Effector CD4-positive, alpha-beta T cell (primary cell): Measurements from ENCODE around the gene CCT7.

Source experiments
- DNase-seq: peaks from one replicate; pipeline ENCODE4 v3.0.0-alpha.2; 2020

Gene CCT7

DNA sequence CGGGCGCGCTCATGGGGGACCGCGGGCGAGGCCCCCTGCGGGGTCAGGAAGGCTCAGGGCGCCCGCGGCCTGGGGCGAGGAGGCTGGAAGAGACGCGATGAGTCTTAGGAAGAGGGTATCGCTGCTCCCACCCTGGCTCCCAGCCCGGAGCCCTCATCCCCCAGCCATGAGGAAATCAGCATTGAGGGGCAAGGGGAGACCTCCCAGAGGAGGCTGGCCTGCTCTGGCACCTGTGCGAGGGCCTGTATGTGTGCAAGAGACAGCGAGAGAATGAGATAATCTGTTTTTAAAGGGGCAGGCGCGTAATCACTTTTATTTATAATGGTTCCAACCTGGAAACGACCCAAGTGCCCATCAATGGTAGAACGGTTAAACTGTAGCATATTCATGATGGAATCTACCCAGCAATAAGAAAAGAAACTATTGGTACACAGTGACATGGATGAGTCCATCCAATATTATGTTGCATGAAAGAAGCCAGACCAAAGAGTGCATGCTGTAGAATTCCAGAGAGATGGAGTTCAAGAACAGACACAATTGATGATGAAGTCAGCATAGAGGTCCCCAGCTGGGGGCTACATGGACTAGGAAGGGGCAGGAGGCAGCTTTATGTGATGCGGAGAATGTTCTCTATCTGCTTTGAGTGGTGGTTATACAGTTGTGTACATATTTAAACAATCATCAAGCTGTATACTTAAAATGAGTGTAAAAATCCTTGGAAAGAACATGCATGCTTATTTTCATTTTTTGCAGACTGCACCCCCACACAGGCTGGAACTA lies 35.8 kb downstream of the CCT7 start:
- no peak for DNase-seq

GRCh38 chr2:73272270-73272669 lies 38.2 kb downstream of the CCT7 start:
- DNase-seq = no peak

DNA sequence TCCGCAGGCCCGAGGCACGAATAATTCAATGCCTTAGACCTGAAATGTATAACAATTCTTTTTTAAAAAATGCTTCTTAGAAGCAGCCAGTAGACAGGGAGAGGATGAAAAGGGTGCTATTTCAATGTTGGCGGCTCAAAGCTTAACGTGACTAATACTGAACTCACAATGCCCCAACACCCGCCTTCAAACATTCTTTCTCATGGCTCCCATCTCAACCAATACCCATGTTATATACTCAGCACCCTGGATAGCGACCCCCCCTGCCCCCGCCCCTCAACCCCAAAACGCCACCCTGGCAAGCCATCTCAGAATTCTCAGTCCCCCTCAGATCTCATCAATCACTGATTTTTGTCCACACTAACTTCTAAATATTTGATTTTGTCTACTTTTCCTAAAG lies 45.7 kb downstream of the CCT7 start:
- no peak for DNase-seq

- DNase-seq = no peak
Measured at GRCh38 chr2:73281244-73281643, 47.1 kb downstream of the CCT7 start.

DNA sequence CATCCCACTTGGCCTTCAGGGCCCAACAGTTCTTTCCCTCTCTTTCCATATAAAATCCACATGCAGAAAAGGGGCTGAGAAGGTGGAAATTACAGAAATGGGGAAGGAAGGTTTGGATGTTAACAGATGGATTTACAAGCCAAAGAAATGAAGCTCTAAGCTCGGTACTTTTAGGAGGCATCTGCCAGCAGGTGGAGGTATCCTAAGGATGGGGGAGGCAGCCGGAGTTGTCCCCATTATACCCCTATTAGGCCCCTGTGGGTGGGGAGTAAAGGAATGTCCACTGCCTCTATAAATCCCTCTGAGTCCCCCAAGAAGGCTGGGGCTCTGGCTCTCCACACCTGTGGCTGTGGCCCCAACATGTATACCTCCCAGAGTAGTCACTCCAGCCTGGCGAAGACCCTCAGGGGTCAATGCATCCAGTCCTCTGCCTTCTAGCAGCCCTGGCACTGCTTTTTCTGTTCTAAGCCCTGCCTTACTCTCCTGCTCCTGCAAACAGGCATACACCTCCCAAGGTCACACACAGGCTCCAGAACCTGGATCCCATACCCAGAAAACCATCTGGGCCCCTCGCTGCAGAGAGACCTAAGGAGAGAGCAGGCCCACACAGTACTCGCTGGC lies 48.9 kb downstream of the CCT7 start:
- DNase-seq = no peak

DNA sequence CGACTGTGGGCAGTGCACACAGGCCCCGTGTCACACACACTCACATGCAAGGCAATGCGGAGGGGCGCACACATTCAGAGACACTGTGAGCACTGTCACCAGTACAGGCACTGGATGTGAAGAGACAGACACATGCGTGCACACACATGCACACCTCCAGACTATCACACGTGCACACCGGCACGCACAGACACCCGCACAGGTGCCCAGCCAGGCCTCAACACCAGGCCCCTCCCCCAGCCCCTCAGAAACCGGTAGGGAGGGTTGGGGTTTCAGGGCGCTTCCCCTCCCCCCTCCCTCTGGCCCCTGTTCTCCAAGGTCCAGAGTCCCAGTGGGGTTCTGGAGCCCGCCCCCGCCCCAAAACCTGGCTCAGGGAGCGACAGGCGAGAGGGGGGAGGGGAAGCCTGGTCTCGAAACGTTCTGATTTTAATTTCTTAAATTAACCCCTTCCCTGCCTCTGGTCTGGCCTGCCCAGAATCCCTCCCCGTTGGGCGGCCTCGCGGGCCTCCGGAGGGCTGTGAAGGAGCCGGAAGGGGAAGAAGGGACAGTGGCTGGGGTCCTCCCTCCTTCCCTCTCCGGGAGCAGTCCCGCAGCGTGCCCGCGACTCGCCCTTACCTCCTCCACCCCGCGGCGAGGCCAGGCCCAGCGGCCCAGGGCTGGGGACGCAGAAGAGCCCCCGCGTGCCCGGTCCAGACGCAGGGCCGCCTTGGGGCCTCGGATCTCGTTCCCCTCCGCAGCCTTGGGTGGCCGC lies 49.6 kb downstream of the CCT7 start:
- no peak for DNase-seq

GRCh38 chr2:73284296-73285158 lies 50.4 kb downstream of the CCT7 start, which contains the start of gene FBXO41:
FBXO41 (minus strand) TSS chr2:73284478; CDS start chr2:73269630, 14,848 bp downstream.
- DNase-seq = peak; percentile 45

DNA sequence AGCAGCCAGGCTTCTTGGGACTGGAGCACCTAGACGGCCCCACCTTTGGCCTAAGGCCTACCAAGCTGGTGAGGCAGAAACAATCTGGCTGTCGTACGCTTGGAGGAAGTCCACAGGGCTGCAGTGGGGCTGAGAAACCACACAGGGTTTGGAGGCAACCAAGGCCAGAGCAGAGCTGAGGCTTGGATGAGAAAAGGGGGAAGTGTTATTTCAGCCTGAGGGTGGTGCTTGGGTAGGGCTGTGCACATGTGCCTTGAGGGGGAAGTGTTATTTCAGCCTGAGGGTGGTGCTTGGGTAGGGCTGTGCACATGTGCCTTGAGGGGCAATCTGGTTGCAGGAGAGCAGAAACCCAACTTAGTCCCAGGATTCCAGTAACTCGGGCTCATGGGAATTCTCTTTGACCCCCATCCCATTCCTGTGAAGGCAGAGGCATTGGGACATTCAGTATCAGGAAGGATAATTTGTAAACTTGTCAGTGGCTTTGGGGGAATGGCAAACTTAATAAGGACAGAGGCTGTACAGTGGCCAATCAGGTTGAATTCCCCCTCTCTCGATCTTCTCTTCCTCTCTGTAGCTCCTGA lies 51.1 kb downstream of the CCT7 start:
- no peak for DNase-seq

GRCh38 chr2:73286134-73286655 lies 52.1 kb downstream of the CCT7 start:
- no peak for DNase-seq

DNA sequence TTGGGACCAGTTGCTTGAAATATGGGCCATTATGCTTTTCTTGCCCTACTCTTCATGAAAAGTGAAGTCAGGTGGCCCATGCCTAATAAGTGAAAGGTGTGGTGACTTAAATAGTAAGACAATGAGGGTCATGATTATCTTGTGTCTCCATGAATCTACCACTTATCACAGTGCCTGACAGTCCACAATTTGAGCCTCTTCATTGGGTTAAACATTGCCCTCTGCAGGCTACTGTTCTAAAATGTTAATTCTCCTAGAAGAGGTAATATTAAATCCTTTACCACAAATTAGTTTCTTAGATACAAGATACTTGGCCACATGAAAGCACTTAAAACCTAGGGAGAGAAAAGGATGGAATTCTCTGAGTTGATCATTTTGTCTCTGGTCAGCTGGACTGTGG lies 55.2 kb downstream of the CCT7 start:
- DNase-seq = no peak

- no peak for DNase-seq
Measured at GRCh38 chr2:73290049-73290839, 56.1 kb downstream of the CCT7 start.

GRCh38 chr2:73291093-73291460 lies 57.0 kb downstream of the CCT7 start:
- peak; percentile 37 for DNase-seq

DNA sequence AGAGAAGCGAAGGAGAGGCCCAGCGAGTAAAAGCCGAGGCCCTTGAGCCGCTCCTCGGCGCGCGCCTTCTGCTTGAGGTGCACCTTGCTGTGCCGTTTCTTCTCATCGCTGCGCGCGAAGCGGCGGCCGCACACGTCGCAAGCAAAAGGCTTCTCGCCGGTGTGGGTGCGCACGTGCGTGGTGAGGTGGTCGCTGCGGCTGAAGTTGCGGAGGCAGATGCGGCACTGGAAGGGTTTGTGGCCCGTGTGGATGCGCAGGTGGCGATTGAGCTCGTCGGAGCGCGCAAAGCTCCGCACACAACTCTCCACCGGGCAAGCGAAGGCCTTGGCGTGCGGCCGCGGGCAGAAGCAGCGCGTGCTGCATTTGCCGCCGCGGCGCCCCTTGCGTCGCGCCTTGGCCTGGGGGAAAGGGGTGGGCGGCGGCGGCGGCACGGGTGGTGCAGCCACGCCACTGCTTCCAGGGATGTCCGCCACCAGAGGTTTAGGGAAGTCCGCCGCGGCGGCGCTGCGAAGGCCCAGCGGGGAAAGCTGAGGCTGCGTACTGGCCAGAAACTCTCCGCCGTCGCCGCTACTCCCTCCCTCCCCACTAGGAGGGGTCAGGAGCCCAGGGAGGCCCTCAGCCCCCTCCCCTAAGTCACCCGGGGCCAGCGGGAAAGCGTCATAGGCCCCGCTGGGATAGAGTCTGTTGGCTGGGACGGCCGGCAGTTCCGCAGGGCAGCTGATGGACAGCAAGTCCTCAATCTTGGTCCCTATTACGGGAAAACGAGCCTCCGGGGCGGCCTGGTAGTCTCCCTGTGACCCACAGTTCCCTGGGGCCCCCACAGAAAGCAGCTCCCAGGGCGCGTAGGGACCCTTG lies 57.6 kb downstream of the CCT7 start:
- no peak for DNase-seq

DNA sequence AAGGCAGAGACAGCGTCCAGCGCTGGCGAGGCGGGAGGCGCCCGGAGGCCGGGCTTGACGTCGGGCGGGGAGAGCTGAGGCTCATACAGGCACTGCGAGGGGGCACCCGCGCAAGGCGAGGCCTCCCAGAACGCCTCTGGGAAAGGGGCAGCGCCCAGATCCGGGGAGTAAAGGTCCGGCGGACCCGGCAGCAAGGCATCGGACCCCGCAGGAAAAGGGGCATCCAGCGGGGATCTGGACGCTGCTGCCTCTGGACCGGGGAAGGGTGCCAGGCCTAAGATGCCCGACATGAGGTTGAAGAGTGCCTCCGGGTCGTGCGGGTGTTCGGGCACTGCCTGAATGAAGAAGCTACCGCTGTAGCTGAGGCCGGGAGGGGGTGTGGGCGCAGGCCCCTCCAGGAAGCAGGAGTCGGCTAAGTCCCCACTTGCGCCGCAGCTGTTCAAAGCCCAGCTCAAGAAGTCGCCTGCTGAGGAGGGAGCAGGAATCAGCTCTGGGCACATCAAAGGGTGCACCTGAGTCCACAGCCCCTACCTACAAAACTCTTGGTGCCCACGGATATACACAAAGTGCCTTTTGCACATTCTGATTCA lies 58.3 kb downstream of the CCT7 start:
- DNase-seq = no peak

DNA sequence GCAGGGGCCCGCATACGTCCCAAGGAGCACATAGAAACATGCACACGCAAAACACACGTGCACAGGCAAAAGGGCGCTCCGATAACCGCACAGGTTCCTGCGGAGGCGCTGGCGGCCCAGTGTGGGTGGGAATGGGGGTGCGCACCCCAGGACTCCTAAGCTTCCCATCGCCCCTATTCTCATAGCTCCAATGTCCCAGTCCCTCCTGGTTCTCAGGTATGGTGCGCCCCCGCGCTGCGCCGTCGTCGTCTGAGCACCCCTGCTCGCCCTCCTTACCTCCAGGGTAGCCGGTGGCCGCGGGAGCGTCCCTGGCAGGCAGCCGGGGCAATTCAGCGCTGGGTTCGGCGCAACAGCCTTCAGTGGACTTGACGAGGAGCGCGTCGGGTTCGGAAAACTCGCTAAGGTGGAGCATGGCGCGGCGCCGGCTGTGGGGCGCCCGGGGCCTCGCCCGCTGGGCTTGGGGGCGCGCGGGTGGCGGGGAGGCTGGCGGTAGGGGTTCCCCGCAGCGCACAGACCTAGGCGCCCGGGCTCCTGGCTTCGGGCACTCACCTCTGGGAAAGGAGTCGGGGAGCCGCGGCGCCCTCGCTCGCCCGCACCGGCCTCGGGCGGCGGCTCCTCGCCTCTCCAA lies 58.9 kb downstream of the CCT7 start:
- DNase-seq = no peak

DNA sequence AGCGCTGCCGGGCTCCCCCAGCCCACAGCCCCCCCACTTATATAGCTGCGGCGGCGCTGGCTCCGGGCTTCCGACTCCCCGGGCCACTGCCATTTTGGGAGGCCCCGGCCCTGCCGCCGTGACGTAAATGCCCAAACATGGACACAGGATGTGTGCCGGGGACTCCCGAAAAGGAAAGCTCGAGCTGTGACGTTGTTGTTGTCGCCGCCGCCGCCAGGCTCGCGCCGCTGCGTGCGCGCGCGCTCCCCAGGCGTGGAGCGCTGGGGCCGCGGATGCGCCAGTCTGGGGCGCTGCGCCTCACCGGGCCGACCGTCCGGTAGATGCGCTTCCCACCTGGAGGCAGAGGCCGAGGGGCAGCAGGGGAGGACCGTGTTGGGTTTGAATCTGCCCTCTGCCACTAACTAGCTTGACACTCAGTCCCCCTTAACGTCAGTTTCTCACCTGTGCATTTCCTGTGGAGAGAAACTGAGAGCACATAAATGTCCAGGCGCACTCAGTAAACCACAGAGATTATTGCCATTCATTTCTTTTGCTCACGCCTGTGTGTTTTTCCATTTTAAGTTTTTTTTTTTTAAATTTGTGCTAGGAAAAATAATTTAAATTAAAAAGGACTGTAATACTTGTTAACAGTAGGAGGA lies 59.5 kb downstream of the CCT7 start, which contains the start of gene EGR4:
EGR4 (minus strand) TSS at position 15 of the 638 bp plus-strand sequence. CDS start 231 bp downstream, outside the sequence.
- peak; percentile 90 for DNase-seq

DNA sequence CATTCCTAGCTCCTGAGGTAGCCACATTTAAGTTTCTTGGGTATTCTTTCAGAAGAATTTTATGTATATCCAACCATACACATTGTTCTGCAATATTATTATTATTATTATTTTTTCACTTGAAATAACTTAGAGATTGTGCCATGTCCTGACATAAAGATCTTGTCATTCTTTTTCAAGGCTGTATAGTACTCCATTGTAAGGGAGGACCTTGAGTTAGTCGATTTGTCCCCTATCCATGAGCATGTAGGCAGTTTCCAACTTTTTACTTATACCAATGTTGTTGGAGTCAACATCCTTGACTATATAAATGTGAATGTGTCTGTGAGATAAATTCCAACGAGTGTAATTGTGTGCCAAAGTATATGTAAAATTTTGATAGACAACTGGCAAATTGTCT lies 60.1 kb downstream of the CCT7 start:
- DNase-seq = no peak

DNA sequence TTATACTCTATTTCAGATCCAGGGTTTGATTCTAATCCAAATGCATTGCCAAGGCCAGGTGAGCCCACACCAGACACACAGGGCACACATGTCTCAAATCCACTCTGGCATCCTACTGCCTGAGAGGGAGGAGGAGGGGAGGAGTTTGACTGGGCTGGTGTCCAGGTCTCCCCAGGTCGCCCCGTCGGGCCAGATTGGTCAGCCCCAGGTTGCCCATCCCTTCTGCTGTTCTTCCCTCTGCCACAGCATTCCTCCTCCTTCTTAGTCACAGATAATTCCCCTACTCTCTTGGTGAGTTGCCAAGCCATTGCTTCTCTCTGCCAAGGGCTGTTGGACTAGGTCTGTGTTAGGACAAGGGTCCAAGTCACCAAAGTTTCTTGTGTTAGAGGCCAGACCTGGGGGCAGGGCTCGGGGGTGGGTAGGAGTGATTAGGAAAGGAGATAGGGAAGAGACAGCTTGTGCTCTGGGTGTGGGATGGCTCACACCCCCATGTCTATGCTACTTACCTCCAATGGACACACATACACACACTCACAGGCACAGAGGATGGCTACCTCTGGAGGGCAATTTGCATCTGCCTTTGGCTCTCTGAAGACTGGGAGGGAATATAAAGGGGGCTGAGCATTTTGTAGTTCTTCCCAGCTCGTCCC lies 61.8 kb downstream of the CCT7 start:
- DNase-seq = no peak
